Heart left ventricle (tissue), 16 donors: ENCODE data around the gene FAM3D. TPM values are rescaled to one million over a fixed set of nuclear protein-coding genes. Genes with fewer than 3 reads are reported as not detected.

ENCODE experiments used
- ATAC-seq, 4 donors: fragments of 200-7000 bp; cut with Tn5 transposase; one replicate each; pipeline ENCODE4 v1.9.1; 2020 to 2022; ENCODE audit warnings: moderate library complexity in 4 of 4, mild to moderate bottlenecking in 3 of 4, moderate number of reproducible peaks in 1 of 4
- DNase-seq, 5 donors: peaks; one replicate each; pipeline ENCODE4 v3.0.0-alpha.2; 2020
- H3K27ac ChIP-seq, 12 donors: fragments of 200-600 bp; sonication (generic) in 4 of 12; one replicate each; pipeline versions ENCODE4 v1.5.0 to v1.8.0; 2016 to 2022; ENCODE audit warnings: mild to moderate bottlenecking in 2 of 12
- H3K27me3 ChIP-seq, 9 donors: fragments of 200-600 bp; sonication (generic) in 2 of 9; one replicate each; pipeline versions ENCODE4 v1.5.1 to v1.8.0; 2016 to 2022; ENCODE audit warnings: mild to moderate bottlenecking in 3 of 9
- H3K36me3 ChIP-seq, 9 donors: fragments of 200-600 bp; sonication (generic) in 2 of 9; one replicate each; pipeline versions ENCODE4 v1.5.0 to v1.8.0; 2018 to 2022; ENCODE audit warnings: mild to moderate bottlenecking in 2 of 9
- H3K4me1 ChIP-seq, 12 donors: fragments of 200-600 bp; sonication (generic) in 4 of 12; one replicate each; pipeline versions ENCODE4 v1.5.0 to v1.8.0; 2016 to 2022; ENCODE audit warnings: mild to moderate bottlenecking in 3 of 12
- H3K4me3 ChIP-seq, 12 donors: fragments of 200-600 bp; sonication (generic) in 4 of 12; one replicate each; pipeline versions ENCODE4 v1.5.0 to v1.8.0; 2017 to 2022; ENCODE audit warnings: mild to moderate bottlenecking in 9 of 12, moderate library complexity in 4 of 12
- H3K9me3 ChIP-seq, 12 donors: fragments of 200-600 bp; sonication (generic) in 4 of 12; one replicate each; pipeline versions ENCODE4 v1.5.0 to v1.8.0; 2016 to 2022; ENCODE audit warnings: mild to moderate bottlenecking in 1 of 12
- CTCF ChIP-seq, 12 donors: fragments of 200-600 bp; sonication (generic) in 4 of 12; IDR thresholded peaks; one replicate each; pipeline versions ENCODE4 v1.5.0 to v1.8.0; 2018 to 2022; ENCODE audit warnings: antibody characterized with exemption in 12 of 12, mild to moderate bottlenecking in 5 of 12
- POLR2A ChIP-seq, 2 donors: fragments of 450-650 bp; IDR thresholded peaks; one replicate each; pipeline ENCODE4 v1.6.1; 2017; ENCODE audit warnings: antibody characterized with exemption in 2 of 2, mild to moderate bottlenecking in 2 of 2, moderate library complexity in 2 of 2
- WGBS, 4 donors: extraction: QIAGEN DNeasy Blood & Tissue Kit in 2 of 4; methylation state at CpG; one replicate each; pipeline versions ENCODE4 v1.1.5 to v1.1.7; 2013 to 2018; 5-methylcytosine and 5-hydroxymethylcytosine counted together
- intact Hi-C, 10 donors: fragments of 100-400 bp; cut with DNase I; formaldehyde crosslinking; loops; one replicate each; pipeline versions ENCODE4 v1.11.1 to v1.14.2; 2022
- polyA plus RNA-seq, 2 donors: library from polyadenylated mRNA; stranded (reverse); fragments of 200-250 nt; gene quantifications; one replicate each; pipeline ENCODE4 v1.2.3, GENCODE V29; 2013
- total RNA-seq, 9 donors: library from RNA; depleted of rRNA in 2 of 9; stranded (reverse); fragments of >200 nt in 2 of 9; fragmentation: NEBNext Ultra II Directional in 3 of 9; extraction: Animal tissue kit (Norgen Biotek cat#: 25700) in 3 of 9; gene quantifications; one replicate each; pipeline versions ENCODE4 v1.1.0 to v1.2.4, GENCODE V29; 2016 to 2023
- donor health status: ischemic (EF 13 %, LVEDD 7.1; RV severe dilation, severe dysfunction).
- donor health status: healthy with polysubstance abuse.
- donor health status: DM: no; HTN: yes; CAD: no.
- donor health status: DM: no; HTN: no; CAD: no.
- donor health status: ischemic (EF 25% LVEDD 6.9; RV normal size, moderate dysfunction).
- donor health status: ischemic (EF 25% LVEDD 5.7; RV mildly dilated, moderate dysfunction).
- donor health status: healthy.
- donor health status: DM: yes; HTN: yes; CAD: no.
- donor health status: ischemic (EF 35%, LVEDD 5.7; RV mildly dilated, moderate dysfunction).
- donor health status: nonischemic (EF 11% LVEDD 7.7; RV severe dilation, severe dysfunction).
- donor health status: DM: yes; HTN: yes; CAD: no.
- donor health status: PGD.
- donor health status: ischemic (EF 29% LVEDD 5.4; RV normal size, mild dysfunction).
- donor health status: nonischemic (EF 23%, LVEDD 6.1; RV moderate dilation, normal function).

Gene FAM3D
- total and polyA plus RNA-seq, 11 donors = 0.06 TPM; not detected in 10

- DNase-seq (peak; percentile 81 to 92 (median 89)), ATAC-seq (peak; percentile 92 to 95 (median 94))
- Histone ChIP-seq H3K27ac (peak overlapping the region; percentile 69 to 89 (median 84)), H3K4me3 (peak overlapping the region; percentile 24 to 68 (median 54)), H3K9me3 (no peaks in the 10 kb centered on the region), H3K4me1 (peaks cover 0 to 37% (median 14%) of the 10 kb centered on the region in 12 donors), H3K36me3 (no peaks in the 10 kb centered on the region), H3K27me3 (peaks cover 0 to 18% (median 5%) of the 10 kb centered on the region in 9 donors)
- intact Hi-C loops = loop anchor here in 7 of 10 donors (1.0 to 5.0 kb wide), 2 partner anchors 8 to 42 kb away; partner anchors contain the start of gene FAM107A (in 1 of the 7)
- TF ChIP-seq POLR2A (IDR thresholded peaks at IDR 0.05) = peak in 1 of 2 donors; percentile 45
- peak; percentile 57 to 92 (median 82) for TF ChIP-seq CTCF (IDR thresholded peaks at IDR 0.05)
- 4 to 10% (median 4%) methylated on average over 29 to 46 of the region's 46 CpGs for WGBS, 4 donors
Observed at GRCh38 chr3:58585005-58585786, 81.4 kb downstream of the FAM3D start.

- 33 to 46% (median 42%) methylated on average over 10 of the region's 10 CpGs for WGBS, 4 donors
- Histone ChIP-seq H3K4me1 (peaks cover 0 to 37% (median 14%) of the 10 kb centered on the region in 12 donors), H3K27me3 (peaks cover 0 to 18% (median 5%) of the 10 kb centered on the region in 9 donors), H3K27ac (peak overlapping the region; percentile 69 to 89 (median 84)), H3K9me3 (no peaks in the 10 kb centered on the region), H3K36me3 (no peaks in the 10 kb centered on the region), H3K4me3 (peak overlapping the region; percentile 24 to 68 (median 54))
- intact Hi-C loops = loop anchor here in 7 of 10 donors (1.0 to 5.0 kb wide), 2 partner anchors 7 to 43 kb away; partner anchors contain the start of gene FAM107A (in 1 of the 7)
- no peak for ATAC-seq
- TF ChIP-seq POLR2A (IDR thresholded peaks at IDR 0.05) = no peak
- TF ChIP-seq CTCF (IDR thresholded peaks at IDR 0.05) = no peak
- no peak for DNase-seq
Observed at GRCh38 chr3:58584690-58585004, 81.9 kb downstream of the FAM3D start.

Other genes starting within 250 kb of the FAM3D start
- 100 to 1,000 TPM; 154 to 274 (median 192) TPM for gene PDHB, start 232.9 kb downstream of the FAM3D start, total RNA-seq
- gene PDHB, start 232.9 kb downstream of the FAM3D start, polyA plus RNA-seq = 100 to 1,000 TPM; 133 to 257 TPM
- 10 to 100 TPM in 1 of 9 donors, 1 to 10 TPM in 8; 5.7 to 10.5 (median 6.9) TPM for gene KCTD6, start 174.7 kb downstream of the FAM3D start, total RNA-seq
- gene KCTD6, start 174.7 kb downstream of the FAM3D start, polyA plus RNA-seq = 1 to 10 TPM; 6.8 to 7.0 TPM
- 10 to 100 TPM; 17.6 to 41.9 (median 31.1) TPM for gene ACOX2, start 129.6 kb downstream of the FAM3D start, total RNA-seq
- gene ACOX2, start 129.6 kb downstream of the FAM3D start, polyA plus RNA-seq = 10 to 100 TPM in 1 of 2 donors, 1 to 10 TPM in 1; 6.6 to 38.4 TPM
- 100 to 1,000 TPM in 3 of 9 donors, 10 to 100 TPM in 6; 24.6 to 144 (median 62.5) TPM for gene FAM107A, start 89.4 kb downstream of the FAM3D start, total RNA-seq
- 10 to 100 TPM; 39.2 to 47.9 TPM for gene FAM107A, start 89.4 kb downstream of the FAM3D start, polyA plus RNA-seq